ENCODE results near the gene TCF4.
"Not testable (repeated sequence)": the region's sequence is repeated elsewhere in the genome, so short reads cannot be mapped to it uniquely, and the experiment has no call there.

The TCF4 gene

GRCh38 chr18:55500316-55501086 is 87.5 kb downstream of the TCF4 start:
- no peak for DNase-seq

GRCh38 chr18:55499526-55499925 is 88.5 kb downstream of the TCF4 start:
- no peak for DNase-seq

- DNase-seq: no peak
These were observed 90.1 kb downstream of the TCF4 start for GRCh38 chr18:55497825-55498403.

GRCh38 chr18:55494899-55495298 is 93.1 kb downstream of the TCF4 start:
- DNase-seq: no peak

GRCh38 chr18:55494441-55494840 is 93.6 kb downstream of the TCF4 start:
- no peak for DNase-seq

- no peak for DNase-seq
These were observed 96.4 kb downstream of the TCF4 start for GRCh38 chr18:55491616-55492015.

- DNase-seq: no peak
These were observed 98.7 kb downstream of the TCF4 start for GRCh38 chr18:55489034-55489986.

- no peak for DNase-seq
These were observed 99.5 kb downstream of the TCF4 start for GRCh38 chr18:55488473-55488872.

GRCh38 chr18:55487997-55488396 is 100.0 kb downstream of the TCF4 start:
- no peak for DNase-seq

GRCh38 chr18:55486936-55487335 is 101.1 kb downstream of the TCF4 start:
- DNase-seq: no peak

GRCh38 chr18:55485666-55486065 is 102.3 kb downstream of the TCF4 start:
- DNase-seq: no peak

GRCh38 chr18:55484773-55485172 is 103.2 kb downstream of the TCF4 start:
- no peak for DNase-seq

GRCh38 chr18:55483266-55483871 is 104.6 kb downstream of the TCF4 start:
- DNase-seq: no peak

GRCh38 chr18:55479656-55480420 is 108.2 kb downstream of the TCF4 start:
- no peak for DNase-seq

- peak; percentile 55 for DNase-seq
These were observed 110.0 kb downstream of the TCF4 start for GRCh38 chr18:55477860-55478581.

- no peak for DNase-seq
These were observed 110.5 kb downstream of the TCF4 start for GRCh38 chr18:55477499-55477859.

GRCh38 chr18:55475916-55476315 is 112.1 kb downstream of the TCF4 start:
- no peak for DNase-seq

GRCh38 chr18:55475467-55475866 is 112.5 kb downstream of the TCF4 start:
- DNase-seq: no peak

GRCh38 chr18:55473560-55473959 is 114.4 kb downstream of the TCF4 start:
- DNase-seq: no peak

- DNase-seq: no peak
These were observed 114.9 kb downstream of the TCF4 start for GRCh38 chr18:55473058-55473457.

GRCh38 chr18:55470826-55471225 is 117.2 kb downstream of the TCF4 start:
- DNase-seq: no peak

GRCh38 chr18:55469134-55469533 is 118.9 kb downstream of the TCF4 start:
- DNase-seq: not testable (repeated sequence)
